Measurements from ENCODE around the gene CTNNB1.

- TF ChIP-seq CTCF (IDR thresholded peaks at IDR 0.05; ENCODE audit: low read depth, low read length, missing input control) (no peak), YY1 (IDR thresholded peaks at IDR 0.05) (no peak), ZBTB33 (IDR thresholded peaks at IDR 0.05) (no peak), RXRA (IDR thresholded peaks at IDR 0.05) (no peak), RAD21 (IDR thresholded peaks at IDR 0.05) (no peak), REST (IDR thresholded peaks at IDR 0.05) (no peak), JUND (IDR thresholded peaks at IDR 0.05) (no peak)
These were observed 65.8 kb downstream of the CTNNB1 start for GRCh38 chr3:41265011-41265545.
